Esophagus squamous epithelium (tissue), 5 donors: ENCODE measurements around the gene TREX2. TPM values are rescaled to one million over a fixed set of nuclear protein-coding genes. Genes with fewer than 3 reads are reported as not detected.

Experiments used
- DNase-seq: peaks from one replicate; lab custom pipeline; 2025; lab: John Stamatoyannopoulos, UW
- H3K27ac ChIP-seq, 4 donors: fragments of 200-600 bp; sonication (generic); one replicate each; pipeline ENCODE4 v1.5.1; 2016 to 2019; ENCODE audit warnings: mild to moderate bottlenecking in 1 of 4
- H3K27me3 ChIP-seq, 4 donors: fragments of 200-600 bp; sonication (generic); 1 replicate in 3 of 4; 2 replicates in 1 of 4; pipeline versions ENCODE4 v1.5.1 to v1.6.0; 2017 to 2021; ENCODE audit warnings: antibody characterized with exemption in 1 of 4
- H3K36me3 ChIP-seq, 3 donors: fragments of 200-600 bp; sonication (generic); one replicate each; pipeline ENCODE4 v1.5.1; 2016 to 2019
- H3K4me1 ChIP-seq, 3 donors: fragments of 200-600 bp; sonication (generic); one replicate each; pipeline ENCODE4 v1.5.1; 2017 to 2019
- H3K4me3 ChIP-seq, 4 donors: fragments of 200-600 bp; sonication (generic); 1 replicate in 3 of 4; 2 replicates in 1 of 4; pipeline ENCODE4 v1.5.1; 2016 to 2019; ENCODE audit warnings: mild to moderate bottlenecking in 2 of 4, moderate library complexity in 1 of 4
- H3K9me3 ChIP-seq, 3 donors: fragments of 200-600 bp; sonication (generic); one replicate each; pipeline ENCODE4 v1.5.1; 2016 to 2019
- POLR2A ChIP-seq, 4 donors: fragments of 450-650 bp; IDR thresholded peaks; one replicate each; pipeline ENCODE4 v1.6.1; 2017; ENCODE audit warnings: antibody characterized with exemption in 4 of 4, mild to moderate bottlenecking in 4 of 4, moderate library complexity in 3 of 4
- WGBS, 2 donors: methylation state at CpG; one replicate each; pipeline ENCODE4 v1.1.5; 2018; 5-methylcytosine and 5-hydroxymethylcytosine counted together
- intact Hi-C: fragments of 100-400 bp; cut with DNase I; formaldehyde crosslinking; loops from one replicate; pipeline ENCODE4 v1.15.0; 2022
- total RNA-seq, 4 donors: library from RNA; depleted of rRNA; stranded (reverse); fragments of >200 nt; gene quantifications; one replicate each; pipeline ENCODE4 v1.1.0, GENCODE V29; 2016
- TF ChIP-seq, protein P1 (sequence below), 6 experiments: fragments of 450-650 bp in 4 of 6; fragments of 200-600 bp in 2 of 6; sonication (generic) in 2 of 6; IDR thresholded peaks; one replicate each; pipeline ENCODE4 v1.5.1; 2016 to 2019; ENCODE audit warnings: antibody characterized with exemption in 6 of 6, mild to moderate bottlenecking in 4 of 6, moderate library complexity in 4 of 6
- donor health status: DM: yes; HTN: yes; CAD: no.

Gene TREX2
- total RNA-seq, 4 donors from 2014 or later = 1.4 to 6.6 (median 4.3) TPM

DNA sequence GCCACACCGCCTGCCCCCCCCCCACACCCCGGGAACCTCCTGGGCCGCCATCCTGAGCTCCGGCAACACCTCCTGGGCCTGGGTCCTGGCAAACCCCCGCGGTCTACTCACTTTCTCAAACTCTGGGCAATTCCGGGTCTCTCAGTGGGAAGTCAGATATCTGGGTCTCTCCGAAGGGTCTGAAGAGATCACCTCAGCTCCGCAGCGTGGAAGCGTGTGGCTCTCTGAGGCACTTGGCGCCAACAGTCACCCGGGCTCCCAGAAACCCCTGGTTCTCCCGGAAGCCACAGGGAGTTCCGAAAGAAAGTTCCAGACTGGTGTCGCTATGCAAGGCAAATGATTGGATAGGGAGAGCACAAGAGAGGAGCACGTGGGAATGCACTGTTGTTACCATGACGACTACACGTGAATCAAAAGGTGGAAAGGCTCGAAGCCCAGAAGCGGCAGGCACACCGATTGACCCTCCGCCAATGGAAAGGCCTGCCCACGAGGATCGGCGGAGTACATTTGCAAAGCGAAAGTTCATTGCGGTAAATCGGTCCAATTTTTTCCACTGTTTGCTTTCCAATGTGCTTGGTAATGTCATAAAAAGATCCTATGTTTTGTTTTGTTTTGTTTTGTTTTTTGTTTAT is 44.6 kb downstream of the TREX2 start, which contains the start of gene PNMA6E:
Gene PNMA6E, minus strand, starts transcription at position 218 of the 632 bp plus-strand sequence. CDS start 2,501 bp downstream, outside the sequence.
- intact Hi-C loops = no loop called here
- no peaks in the 10 kb centered on the region for H3K36me3 ChIP-seq
- peaks cover 0 to 7% (median 0%) of the 10 kb centered on the region in 4 donors for H3K27me3 ChIP-seq
- H3K4me3 ChIP-seq = no peak within 1 kb of the TSS
- no peak within 1 kb of the TSS for H3K27ac ChIP-seq
- DNase-seq = no peak
- 92% methylated on average over 8 to 22 of the region's 29 CpGs for WGBS, 2 donors
- TF ChIP-seq POLR2A (IDR thresholded peaks at IDR 0.05) = no peak
- TF ChIP-seq, protein P1, sequence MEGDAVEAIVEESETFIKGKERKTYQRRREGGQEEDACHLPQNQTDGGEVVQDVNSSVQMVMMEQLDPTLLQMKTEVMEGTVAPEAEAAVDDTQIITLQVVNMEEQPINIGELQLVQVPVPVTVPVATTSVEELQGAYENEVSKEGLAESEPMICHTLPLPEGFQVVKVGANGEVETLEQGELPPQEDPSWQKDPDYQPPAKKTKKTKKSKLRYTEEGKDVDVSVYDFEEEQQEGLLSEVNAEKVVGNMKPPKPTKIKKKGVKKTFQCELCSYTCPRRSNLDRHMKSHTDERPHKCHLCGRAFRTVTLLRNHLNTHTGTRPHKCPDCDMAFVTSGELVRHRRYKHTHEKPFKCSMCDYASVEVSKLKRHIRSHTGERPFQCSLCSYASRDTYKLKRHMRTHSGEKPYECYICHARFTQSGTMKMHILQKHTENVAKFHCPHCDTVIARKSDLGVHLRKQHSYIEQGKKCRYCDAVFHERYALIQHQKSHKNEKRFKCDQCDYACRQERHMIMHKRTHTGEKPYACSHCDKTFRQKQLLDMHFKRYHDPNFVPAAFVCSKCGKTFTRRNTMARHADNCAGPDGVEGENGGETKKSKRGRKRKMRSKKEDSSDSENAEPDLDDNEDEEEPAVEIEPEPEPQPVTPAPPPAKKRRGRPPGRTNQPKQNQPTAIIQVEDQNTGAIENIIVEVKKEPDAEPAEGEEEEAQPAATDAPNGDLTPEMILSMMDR (IDR thresholded peaks at IDR 0.05) = no peak
- no peaks in the 10 kb centered on the region for H3K9me3 ChIP-seq
- H3K4me1 ChIP-seq = no peaks in the 10 kb centered on the region

DNA sequence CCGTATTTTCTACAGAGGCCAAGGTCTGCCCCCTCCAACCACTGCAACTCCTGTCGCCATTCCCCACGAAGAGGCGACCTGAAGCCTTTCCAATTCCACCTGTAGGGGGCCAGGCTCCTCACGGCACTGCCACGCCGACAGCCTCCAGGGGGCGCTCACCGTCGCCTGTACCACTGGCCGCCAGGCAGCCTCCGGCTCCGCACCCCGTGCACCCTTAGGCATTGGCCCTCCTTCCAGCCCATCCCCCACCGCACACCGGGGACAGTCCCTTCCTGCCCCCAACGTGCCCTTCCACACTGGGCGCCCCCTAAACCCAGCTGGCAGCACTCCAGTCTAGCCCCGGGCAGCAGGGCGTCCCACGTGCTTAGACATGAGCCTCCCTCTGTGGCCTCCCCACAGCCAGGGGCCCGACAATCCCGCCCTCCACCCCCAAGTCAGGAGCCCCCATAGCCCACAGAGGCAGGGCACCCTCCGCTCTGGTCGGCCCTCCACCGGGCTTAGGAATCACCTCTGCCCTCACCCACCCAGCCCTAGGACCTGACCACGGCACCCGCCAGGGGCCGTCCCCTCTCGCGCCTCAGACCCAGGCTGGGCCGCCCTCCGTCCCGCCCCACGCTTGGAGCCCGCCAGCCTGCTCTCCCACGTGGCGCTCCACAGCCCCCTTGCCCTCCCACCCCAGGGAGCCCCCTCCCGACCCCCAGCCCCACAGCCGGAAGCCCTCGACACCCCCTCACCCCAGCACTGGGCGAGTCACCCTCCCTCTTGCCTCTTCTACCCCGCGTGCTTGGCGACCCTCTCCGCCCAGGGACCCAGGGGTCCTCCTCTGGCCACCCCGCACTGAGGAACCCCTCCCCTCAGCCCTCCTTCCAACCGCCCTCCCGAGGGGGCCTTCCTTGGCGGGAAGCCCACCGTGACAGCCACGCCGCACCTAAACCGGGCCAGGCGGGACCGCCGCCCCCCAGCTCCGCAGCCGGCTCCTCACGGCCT is 45.4 kb downstream of the TREX2 start:
- DNase-seq = no peak

DNA sequence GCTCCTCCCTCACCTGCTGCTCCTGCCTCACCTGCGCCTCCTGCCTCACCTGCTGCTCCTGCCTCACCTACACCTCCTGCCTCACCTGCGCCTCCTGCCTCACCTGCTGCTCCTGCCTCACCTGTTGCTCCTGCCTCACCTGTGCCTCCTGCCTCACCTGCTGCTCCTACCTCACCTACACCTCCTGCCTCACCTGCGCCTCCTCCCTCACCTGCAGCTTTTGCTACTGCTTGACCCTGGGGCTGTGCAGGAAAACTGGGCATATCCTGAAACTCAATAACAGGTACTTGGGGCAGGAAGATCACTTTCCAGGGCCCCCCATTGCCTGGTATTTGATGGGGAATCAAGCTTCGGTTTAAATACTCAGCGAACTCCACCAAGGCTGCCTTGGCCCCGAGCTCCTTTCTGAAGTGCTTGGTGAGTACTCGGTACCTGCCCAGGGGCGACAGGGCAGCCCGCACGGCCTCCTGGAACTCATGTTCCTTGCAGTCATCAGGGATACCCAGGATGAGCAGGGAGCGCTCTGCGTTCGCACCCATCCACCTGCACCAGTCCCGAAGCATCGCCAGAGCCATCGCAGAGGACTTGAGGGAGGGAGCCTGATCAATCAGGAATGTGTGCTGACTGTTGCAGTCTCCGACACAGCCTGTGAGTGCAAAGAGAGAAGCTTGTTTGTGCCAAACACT is 47.4 kb downstream of the TREX2 start:
- Histone ChIP-seq H3K36me3 (no peaks in the 10 kb centered on the region), H3K9me3 (no peaks in the 10 kb centered on the region), H3K4me1 (no peaks in the 10 kb centered on the region), H3K27me3 (peaks cover 0 to 12% (median 0%) of the 10 kb centered on the region in 4 donors), H3K4me3 (no peak overlapping the region), H3K27ac (no peak overlapping the region)
- WGBS, 2 donors = 80 to 86% methylated on average over 3 to 16 of the region's 17 CpGs
- TF ChIP-seq, protein P1 (IDR thresholded peaks at IDR 0.05) = no peak
- no peak for TF ChIP-seq POLR2A (IDR thresholded peaks at IDR 0.05)
- intact Hi-C loops = no loop called here
- no peak for DNase-seq

More for the DNA sequence above, 45.4 kb downstream of the TREX2 start:
- Histone ChIP-seq H3K4me1 (no peaks in the 10 kb centered on the region), H3K4me3 (no peak overlapping the region), H3K27me3 (peaks cover 0 to 11% (median 0%) of the 10 kb centered on the region in 4 donors), H3K36me3 (no peaks in the 10 kb centered on the region), H3K27ac (no peak overlapping the region), H3K9me3 (no peaks in the 10 kb centered on the region)
- TF ChIP-seq POLR2A (IDR thresholded peaks at IDR 0.05) = no peak
- TF ChIP-seq, protein P1 (IDR thresholded peaks at IDR 0.05) = peak; percentile 30 to 69 (median 46)
- intact Hi-C loops = no loop called here
- WGBS, 2 donors = 67 to 73% methylated on average over 3 to 30 of the region's 60 CpGs

DNA sequence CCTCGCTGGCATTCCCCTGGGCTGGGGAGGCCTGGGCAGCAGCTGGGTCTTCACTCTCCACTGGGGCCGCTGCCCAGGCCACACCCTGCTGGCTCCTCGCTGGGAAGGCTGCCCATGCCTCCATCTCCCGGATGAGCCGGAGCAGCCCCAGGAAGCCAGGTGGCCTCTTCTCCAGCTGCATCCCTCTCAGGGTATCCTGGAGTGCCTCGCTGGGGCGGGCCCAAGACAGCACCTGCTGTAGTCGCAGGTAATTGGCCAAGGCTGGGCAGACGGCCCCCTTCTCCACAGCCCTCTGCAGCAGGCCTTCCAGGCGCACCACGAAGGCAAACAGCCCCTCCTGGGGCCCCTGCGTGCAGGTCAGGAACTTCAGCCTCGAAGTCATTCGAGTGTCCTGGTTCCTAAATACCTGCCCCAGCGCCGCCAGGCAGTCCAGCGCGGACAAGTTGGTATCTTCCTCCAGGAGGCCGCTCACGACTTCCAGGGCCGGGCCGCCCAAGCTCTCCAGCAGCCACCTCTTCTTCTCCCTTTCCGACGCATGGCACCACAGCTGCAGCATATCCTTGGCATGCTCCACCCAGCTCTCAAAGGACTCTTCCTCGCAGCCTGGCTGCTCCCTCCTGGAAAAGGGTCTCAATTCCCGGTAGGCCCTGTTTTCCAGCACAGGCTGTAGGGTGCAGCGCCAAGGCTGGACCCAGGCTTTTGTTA is 48.4 kb downstream of the TREX2 start:
- no peak for DNase-seq
- no peak overlapping the region for H3K27ac ChIP-seq
- H3K4me1 ChIP-seq = no peaks in the 10 kb centered on the region
- TF ChIP-seq POLR2A (IDR thresholded peaks at IDR 0.05) = no peak
- TF ChIP-seq, protein P1 (IDR thresholded peaks at IDR 0.05) = no peak
- H3K9me3 ChIP-seq = no peaks in the 10 kb centered on the region
- H3K4me3 ChIP-seq = no peak overlapping the region
- intact Hi-C loops = no loop called here
- H3K36me3 ChIP-seq = no peaks in the 10 kb centered on the region
- H3K27me3 ChIP-seq = peaks cover 0 to 12% (median 0%) of the 10 kb centered on the region in 4 donors
- WGBS, 2 donors = 83 to 87% methylated on average over 2 to 8 of the region's 27 CpGs
